Bronchial epithelial cell (primary cell): ENCODE measurements around the gene DMWD. TPM values are rescaled to one million over a fixed set of nuclear protein-coding genes. Genes with fewer than 3 reads are reported as not detected.

ENCODE experiments used
- DNase-seq: peaks from one replicate; pipeline ENCODE4 v3.0.0-alpha.2; 2010; ENCODE audit warnings: low read depth
- FAIRE-seq: peaks from 2 replicates; lab custom pipeline; 2011; peaks lifted over from hg19 to GRCh38; lab: Jason Lieb, UNC
- H3K27me3 ChIP-seq: 2 replicates; pipeline ENCODE4 v1.5.1; 2011; ENCODE audit warnings: low read length; ENCODE audit not compliant: control insufficient read depth, insufficient read depth
- H3K36me3 ChIP-seq: 2 replicates; pipeline ENCODE4 v1.5.1; 2011; ENCODE audit warnings: low read length; ENCODE audit not compliant: control insufficient read depth, insufficient read depth
- H3K4me3 ChIP-seq: 2 replicates; pipeline ENCODE4 v1.5.1; 2011; ENCODE audit warnings: mild to moderate bottlenecking, low read depth, low read length, control low read depth
- CTCF ChIP-seq: IDR thresholded peaks from 2 replicates; pipeline ENCODE4 v1.5.1; 2011; ENCODE audit warnings: mild to moderate bottlenecking, moderate library complexity, low read length, control low read depth, inconsistent platforms; ENCODE audit not compliant: insufficient read depth, severe bottlenecking
- total RNA-seq: library from RNA; depleted of rRNA; stranded (reverse); fragments of >200 nt; gene quantifications from 2 replicates; pipeline ENCODE4 v1.2.1, GENCODE V29; 2014

DMWD gene
- total RNA-seq, 1 donor from 2014 or later = 29.0 TPM

- FAIRE-seq (no peak), DNase-seq (no peak)
- no peak for TF ChIP-seq CTCF
- no peaks in the 10 kb centered on the region for H3K27me3 ChIP-seq
- no peak overlapping the region for H3K4me3 ChIP-seq
- H3K36me3 ChIP-seq = peaks cover 3% of the 10 kb centered on the region
Measured at GRCh38 chr19:45794627-45795026, 2.0 kb upstream of the DMWD start.

DNA sequence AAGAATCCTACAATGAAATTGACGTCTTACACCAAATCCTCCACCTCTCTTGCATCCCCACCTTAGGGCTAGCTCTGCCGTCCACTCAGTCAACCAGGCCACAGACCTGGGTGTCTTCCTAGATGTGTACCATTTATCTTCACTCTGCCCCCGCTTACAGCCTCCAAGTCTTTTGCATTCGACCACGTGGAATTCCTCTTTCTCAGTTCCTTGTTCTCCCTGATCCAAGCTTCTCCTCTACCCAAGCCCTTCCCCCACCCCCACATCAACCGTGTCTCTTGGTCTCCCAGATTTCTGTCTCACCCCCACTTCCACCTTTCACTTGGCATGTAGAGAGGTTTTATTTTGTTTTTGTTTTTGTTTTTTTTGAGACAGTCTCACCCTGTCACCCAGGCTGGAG is 1.2 kb upstream of the DMWD start:
- peaks cover 7% of the 10 kb centered on the region for H3K36me3 ChIP-seq
- H3K27me3 ChIP-seq = no peaks in the 10 kb centered on the region
- DNase-seq (no peak), FAIRE-seq (no peak)
- no peak for TF ChIP-seq CTCF
- no peak overlapping the region for H3K4me3 ChIP-seq

DNA sequence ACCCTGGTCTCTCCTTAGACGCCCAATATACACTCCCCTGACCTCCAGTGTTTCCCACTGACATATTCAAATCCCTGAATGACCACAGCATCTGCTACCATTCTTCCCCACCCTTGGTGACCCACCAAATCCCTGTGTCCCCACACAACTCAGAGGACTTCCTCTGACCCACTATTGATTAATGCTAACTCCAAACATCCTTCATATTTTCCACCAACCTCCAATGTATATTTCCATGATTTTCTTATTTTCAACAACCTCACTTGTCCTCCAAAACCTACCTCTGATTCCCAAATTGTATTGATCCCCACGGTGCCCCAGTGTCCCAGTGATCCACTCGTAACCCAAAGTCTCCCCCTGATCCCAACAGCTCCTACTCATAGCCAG is 526 bp upstream of the DMWD start:
- TF ChIP-seq CTCF = no peak
- no peak for FAIRE-seq
- Histone ChIP-seq H3K36me3 (peaks cover 7% of the 10 kb centered on the region), H3K4me3 (no peak overlapping the region), H3K27me3 (no peaks in the 10 kb centered on the region)
- no peak for DNase-seq

GRCh38 chr19:45791744-45792469 is 738 bp downstream of the DMWD start:
- H3K4me3 ChIP-seq = peak overlapping the region; percentile 80
- no peak for TF ChIP-seq CTCF
- FAIRE-seq = no peak
- H3K36me3 ChIP-seq = peaks cover 10% of the 10 kb centered on the region
- H3K27me3 ChIP-seq = no peaks in the 10 kb centered on the region
- no peak for DNase-seq

DNA sequence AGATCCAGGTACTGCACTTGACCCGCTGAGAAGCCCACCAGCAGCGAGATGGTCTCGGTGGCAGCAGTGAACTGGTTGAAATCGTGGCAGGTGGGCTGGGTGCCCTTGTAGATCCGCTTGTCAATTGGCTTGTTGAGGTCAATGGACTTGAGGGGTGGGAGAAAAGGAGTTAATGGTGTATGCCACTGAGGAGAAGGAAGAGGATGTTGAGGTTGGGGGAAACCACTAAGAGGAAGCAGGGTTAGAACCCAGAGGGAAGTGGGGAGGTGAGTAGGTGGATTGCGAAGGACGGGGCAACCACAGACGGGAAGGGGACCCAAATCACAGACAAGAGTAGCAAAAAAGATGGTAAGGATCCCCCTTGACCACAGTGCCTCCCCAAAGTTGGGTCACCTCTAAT is 1.7 kb downstream of the DMWD start:
- peaks cover 14% of the 10 kb centered on the region for H3K36me3 ChIP-seq
- FAIRE-seq = peak; percentile 91

More for the DNA sequence above, 1.7 kb downstream of the DMWD start:
- DNase-seq = no peak
- Histone ChIP-seq H3K4me3 (no peak overlapping the region), H3K27me3 (no peaks in the 10 kb centered on the region)
- no peak for TF ChIP-seq CTCF
